GM12878 (cell line): ENCODE results near the gene UNC119. TPM values are rescaled to one million over a fixed set of nuclear protein-coding genes. Genes with fewer than 3 reads are reported as not detected.

ENCODE experiments used
- BCL11A ChIP-seq: IDR thresholded peaks from 2 replicates; pipeline ENCODE4 v1.6.1; 2011; ENCODE audit warnings: low read depth, low read length
- CBFB ChIP-seq: IDR thresholded peaks from 2 replicates; pipeline ENCODE4 v1.6.1; 2016; ENCODE audit warnings: antibody characterized with exemption, low read depth
- CBX3 ChIP-seq: fragments of 200-600 bp; sonication (generic); IDR thresholded peaks from 2 replicates; pipeline ENCODE4 v1.6.1; 2016; ENCODE audit warnings: low read depth, borderline replicate concordance
- HCFC1 ChIP-seq: fragments of 150-350 bp; IDR thresholded peaks from 2 replicates; pipeline ENCODE4 v1.6.1; 2014; ENCODE audit warnings: low read length
- HDAC6 ChIP-seq: fragments of 200-600 bp; sonication (generic); IDR thresholded peaks from one replicate; pipeline ENCODE4 v1.8.0; 2017; ENCODE audit warnings: antibody characterized with exemption; ENCODE audit not compliant: unreplicated experiment
- HDGF ChIP-seq: fragments of 450-650 bp; IDR thresholded peaks from 2 replicates; pipeline ENCODE4 v1.6.1; 2016; ENCODE audit warnings: antibody characterized with exemption
- JUNB ChIP-seq: IDR thresholded peaks from 2 replicates; pipeline ENCODE4 v1.6.1; 2016; ENCODE audit warnings: antibody characterized with exemption, mild to moderate bottlenecking
- KAT2A ChIP-seq: conservative IDR thresholded peaks from 2 replicates; pipeline ENCODE4 v1.6.1; 2011; ENCODE audit warnings: low read depth, low read length; ENCODE audit not compliant: control insufficient read depth
- MXI1 ChIP-seq: fragments of 150-350 bp; IDR thresholded peaks from 2 replicates; pipeline ENCODE4 v1.6.1; 2011; ENCODE audit warnings: low read depth, mild to moderate bottlenecking, inconsistent platforms, low read length, improper control_type of control experiment
- NR2F1 ChIP-seq: fragments of 450-650 bp; conservative IDR thresholded peaks from 2 replicates; pipeline ENCODE4 v1.6.1; 2017; ENCODE audit warnings: mild to moderate bottlenecking
- POLR2A ChIP-seq: IDR thresholded peaks from 2 replicates; pipeline ENCODE4 v1.6.1; 2011; ENCODE audit warnings: low read depth, mild to moderate bottlenecking, low read length
- POLR2AphosphoS5 ChIP-seq: IDR thresholded peaks from 2 replicates; pipeline ENCODE4 v1.6.1; 2011; ENCODE audit warnings: mild to moderate bottlenecking, low read length, inconsistent platforms
- RCOR1 ChIP-seq: conservative IDR thresholded peaks from 2 replicates; pipeline ENCODE4 v1.6.1; 2012; ENCODE audit warnings: low read depth, low read length, improper control_type of control experiment
- STAT1 ChIP-seq: fragments of 450-650 bp; conservative IDR thresholded peaks from 2 replicates; pipeline ENCODE4 v1.6.1; 2014; ENCODE audit warnings: antibody characterized with exemption, mild to moderate bottlenecking
- ZNF384 ChIP-seq: IDR thresholded peaks from 2 replicates; pipeline ENCODE4 v1.6.1; 2012; ENCODE audit warnings: low read depth, mild to moderate bottlenecking, low read length, improper control_type of control experiment, borderline replicate concordance
- ZNF622 ChIP-seq: fragments of 450-650 bp; IDR thresholded peaks from 2 replicates; pipeline ENCODE4 v1.6.1; 2017; ENCODE audit warnings: mild to moderate bottlenecking, inconsistent platforms
- polyA plus RNA-seq, 11 experiments: library from polyadenylated mRNA; depleted of rRNA in 4 of 11; unstranded in 6 of 11; stranded (reverse) in 5 of 11; fragments of >200 nt; fragmentation: Nextera tagmentation in 4 of 11; fragmentation: Illumina TruSeq in 1 of 11; extraction: Ambion mirVana in 4 of 11; extraction: Trizol in 1 of 11; gene quantifications; 1 replicate in 1 of 11; 2 replicates in 10 of 11; pipeline versions ENCODE4 v1.2.1 to v1.2.3, GENCODE V29; 2011 to 2016; ENCODE audit warnings: inconsistent platforms in 2 of 11, missing spikeins in 2 of 11, low read depth in 1 of 11
- total RNA-seq, 4 experiments: library from RNA; depleted of rRNA in 3 of 4; stranded (reverse); fragments of >200 nt in 3 of 4; fragmentation: Illumina TruSeq in 1 of 4; extraction: Trizol in 1 of 4; gene quantifications; 2 replicates each; pipeline versions ENCODE4 v1.2.1 to v1.2.3, GENCODE V29; 2013 to 2021
- TF ChIP-seq, protein P1 (sequence below): fragments of 450-650 bp; IDR thresholded peaks from 2 replicates; pipeline ENCODE4 v1.6.1; 2017; ENCODE audit warnings: mild to moderate bottlenecking, moderate library complexity
- TF ChIP-seq, protein P2 (sequence below): IDR thresholded peaks from 2 replicates; pipeline ENCODE4 v1.6.1; 2011; ENCODE audit warnings: borderline replicate concordance, low read depth, mild to moderate bottlenecking, moderate library complexity, low read length; ENCODE audit not compliant: insufficient read depth, poor library complexity, severe bottlenecking
- TF ChIP-seq, protein P3 (sequence below): IDR thresholded peaks from 2 replicates; pipeline ENCODE4 v1.6.1; 2011; ENCODE audit warnings: low read depth, mild to moderate bottlenecking, low read length, moderate library complexity, borderline replicate concordance; ENCODE audit errors: extremely low read depth
- TF ChIP-seq, protein P4 (sequence below): fragments of 450-650 bp; conservative IDR thresholded peaks from 2 replicates; pipeline ENCODE4 v1.6.1; 2017; ENCODE audit warnings: mild to moderate bottlenecking, moderate library complexity
- TF ChIP-seq, protein P5 (sequence below): fragments of 450-650 bp; formaldehyde crosslinking; IDR thresholded peaks from 2 replicates; pipeline ENCODE4 v1.5.0; 2022; ENCODE audit warnings: mild to moderate bottlenecking, missing genetic modification characterization

UNC119 gene
- total and polyA plus RNA-seq, 10 of the 15 experiments (the other 5 are each of a cell fraction or from before 2014, with no cell fraction given), result 2.7 to 436 (median 57.8) TPM

DNA sequence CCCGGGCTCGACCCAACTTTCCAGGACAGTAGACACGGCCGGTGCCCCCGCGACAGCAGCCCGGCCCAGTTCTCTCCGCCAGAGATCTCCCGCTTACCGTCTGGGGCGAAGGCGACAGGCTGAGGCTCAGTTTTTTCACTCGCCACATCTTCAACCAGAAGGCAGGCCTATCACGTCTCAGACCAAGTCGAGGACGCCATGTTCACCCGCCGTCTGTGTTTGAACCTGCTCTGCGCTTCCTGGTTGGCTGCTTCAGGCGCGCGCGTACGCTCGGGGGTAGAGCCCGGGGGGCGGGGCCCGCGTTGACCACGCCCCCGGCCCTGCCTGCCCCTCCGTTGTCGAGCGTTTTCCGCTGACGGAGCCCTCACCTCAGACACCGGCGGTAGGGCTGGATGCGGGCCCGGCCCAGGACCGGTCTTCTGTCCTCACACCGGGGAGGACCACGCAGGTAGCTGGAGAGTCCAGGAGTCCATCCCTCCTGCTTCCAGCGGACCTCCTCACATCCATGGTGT lies 46.4 kb upstream of the UNC119 start, which contains the start of gene SPAG5 (continued):
- TF ChIP-seq, protein P1, sequence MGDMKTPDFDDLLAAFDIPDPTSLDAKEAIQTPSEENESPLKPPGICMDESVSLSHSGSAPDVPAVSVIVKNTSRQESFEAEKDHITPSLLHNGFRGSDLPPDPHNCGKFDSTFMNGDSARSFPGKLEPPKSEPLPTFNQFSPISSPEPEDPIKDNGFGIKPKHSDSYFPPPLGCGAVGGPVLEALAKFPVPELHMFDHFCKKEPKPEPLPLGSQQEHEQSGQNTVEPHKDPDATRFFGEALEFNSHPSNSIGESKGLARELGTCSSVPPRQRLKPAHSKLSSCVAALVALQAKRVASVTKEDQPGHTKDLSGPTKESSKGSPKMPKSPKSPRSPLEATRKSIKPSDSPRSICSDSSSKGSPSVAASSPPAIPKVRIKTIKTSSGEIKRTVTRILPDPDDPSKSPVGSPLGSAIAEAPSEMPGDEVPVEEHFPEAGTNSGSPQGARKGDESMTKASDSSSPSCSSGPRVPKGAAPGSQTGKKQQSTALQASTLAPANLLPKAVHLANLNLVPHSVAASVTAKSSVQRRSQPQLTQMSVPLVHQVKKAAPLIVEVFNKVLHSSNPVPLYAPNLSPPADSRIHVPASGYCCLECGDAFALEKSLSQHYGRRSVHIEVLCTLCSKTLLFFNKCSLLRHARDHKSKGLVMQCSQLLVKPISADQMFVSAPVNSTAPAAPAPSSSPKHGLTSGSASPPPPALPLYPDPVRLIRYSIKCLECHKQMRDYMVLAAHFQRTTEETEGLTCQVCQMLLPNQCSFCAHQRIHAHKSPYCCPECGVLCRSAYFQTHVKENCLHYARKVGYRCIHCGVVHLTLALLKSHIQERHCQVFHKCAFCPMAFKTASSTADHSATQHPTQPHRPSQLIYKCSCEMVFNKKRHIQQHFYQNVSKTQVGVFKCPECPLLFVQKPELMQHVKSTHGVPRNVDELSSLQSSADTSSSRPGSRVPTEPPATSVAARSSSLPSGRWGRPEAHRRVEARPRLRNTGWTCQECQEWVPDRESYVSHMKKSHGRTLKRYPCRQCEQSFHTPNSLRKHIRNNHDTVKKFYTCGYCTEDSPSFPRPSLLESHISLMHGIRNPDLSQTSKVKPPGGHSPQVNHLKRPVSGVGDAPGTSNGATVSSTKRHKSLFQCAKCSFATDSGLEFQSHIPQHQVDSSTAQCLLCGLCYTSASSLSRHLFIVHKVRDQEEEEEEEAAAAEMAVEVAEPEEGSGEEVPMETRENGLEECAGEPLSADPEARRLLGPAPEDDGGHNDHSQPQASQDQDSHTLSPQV, result no peak
- TF ChIP-seq POLR2A, result peak; percentile 95
- no peak for TF ChIP-seq HDAC6
- no peak for TF ChIP-seq ZNF622
- no peak for TF ChIP-seq CBX3
- TF ChIP-seq, protein P2, sequence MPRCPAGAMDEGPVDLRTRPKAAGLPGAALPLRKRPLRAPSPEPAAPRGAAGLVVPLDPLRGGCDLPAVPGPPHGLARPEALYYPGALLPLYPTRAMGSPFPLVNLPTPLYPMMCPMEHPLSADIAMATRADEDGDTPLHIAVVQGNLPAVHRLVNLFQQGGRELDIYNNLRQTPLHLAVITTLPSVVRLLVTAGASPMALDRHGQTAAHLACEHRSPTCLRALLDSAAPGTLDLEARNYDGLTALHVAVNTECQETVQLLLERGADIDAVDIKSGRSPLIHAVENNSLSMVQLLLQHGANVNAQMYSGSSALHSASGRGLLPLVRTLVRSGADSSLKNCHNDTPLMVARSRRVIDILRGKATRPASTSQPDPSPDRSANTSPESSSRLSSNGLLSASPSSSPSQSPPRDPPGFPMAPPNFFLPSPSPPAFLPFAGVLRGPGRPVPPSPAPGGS, result peak; percentile 51
- no peak for TF ChIP-seq KAT2A
- TF ChIP-seq, protein P3, sequence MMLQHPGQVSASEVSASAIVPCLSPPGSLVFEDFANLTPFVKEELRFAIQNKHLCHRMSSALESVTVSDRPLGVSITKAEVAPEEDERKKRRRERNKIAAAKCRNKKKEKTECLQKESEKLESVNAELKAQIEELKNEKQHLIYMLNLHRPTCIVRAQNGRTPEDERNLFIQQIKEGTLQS, result no peak
- peak; percentile 91 for TF ChIP-seq HDGF
- no peak for TF ChIP-seq RCOR1
- peak; percentile 89 for TF ChIP-seq POLR2AphosphoS5
- no peak for TF ChIP-seq ZNF384
- TF ChIP-seq, protein P4, sequence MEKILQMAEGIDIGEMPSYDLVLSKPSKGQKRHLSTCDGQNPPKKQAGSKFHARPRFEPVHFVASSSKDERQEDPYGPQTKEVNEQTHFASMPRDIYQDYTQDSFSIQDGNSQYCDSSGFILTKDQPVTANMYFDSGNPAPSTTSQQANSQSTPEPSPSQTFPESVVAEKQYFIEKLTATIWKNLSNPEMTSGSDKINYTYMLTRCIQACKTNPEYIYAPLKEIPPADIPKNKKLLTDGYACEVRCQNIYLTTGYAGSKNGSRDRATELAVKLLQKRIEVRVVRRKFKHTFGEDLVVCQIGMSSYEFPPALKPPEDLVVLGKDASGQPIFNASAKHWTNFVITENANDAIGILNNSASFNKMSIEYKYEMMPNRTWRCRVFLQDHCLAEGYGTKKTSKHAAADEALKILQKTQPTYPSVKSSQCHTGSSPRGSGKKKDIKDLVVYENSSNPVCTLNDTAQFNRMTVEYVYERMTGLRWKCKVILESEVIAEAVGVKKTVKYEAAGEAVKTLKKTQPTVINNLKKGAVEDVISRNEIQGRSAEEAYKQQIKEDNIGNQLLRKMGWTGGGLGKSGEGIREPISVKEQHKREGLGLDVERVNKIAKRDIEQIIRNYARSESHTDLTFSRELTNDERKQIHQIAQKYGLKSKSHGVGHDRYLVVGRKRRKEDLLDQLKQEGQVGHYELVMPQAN, result peak; percentile 63
- no peak for TF ChIP-seq JUNB
- peak; percentile 34; the same call in 1 of the 2 replicates for TF ChIP-seq HCFC1
- TF ChIP-seq, protein P5, sequence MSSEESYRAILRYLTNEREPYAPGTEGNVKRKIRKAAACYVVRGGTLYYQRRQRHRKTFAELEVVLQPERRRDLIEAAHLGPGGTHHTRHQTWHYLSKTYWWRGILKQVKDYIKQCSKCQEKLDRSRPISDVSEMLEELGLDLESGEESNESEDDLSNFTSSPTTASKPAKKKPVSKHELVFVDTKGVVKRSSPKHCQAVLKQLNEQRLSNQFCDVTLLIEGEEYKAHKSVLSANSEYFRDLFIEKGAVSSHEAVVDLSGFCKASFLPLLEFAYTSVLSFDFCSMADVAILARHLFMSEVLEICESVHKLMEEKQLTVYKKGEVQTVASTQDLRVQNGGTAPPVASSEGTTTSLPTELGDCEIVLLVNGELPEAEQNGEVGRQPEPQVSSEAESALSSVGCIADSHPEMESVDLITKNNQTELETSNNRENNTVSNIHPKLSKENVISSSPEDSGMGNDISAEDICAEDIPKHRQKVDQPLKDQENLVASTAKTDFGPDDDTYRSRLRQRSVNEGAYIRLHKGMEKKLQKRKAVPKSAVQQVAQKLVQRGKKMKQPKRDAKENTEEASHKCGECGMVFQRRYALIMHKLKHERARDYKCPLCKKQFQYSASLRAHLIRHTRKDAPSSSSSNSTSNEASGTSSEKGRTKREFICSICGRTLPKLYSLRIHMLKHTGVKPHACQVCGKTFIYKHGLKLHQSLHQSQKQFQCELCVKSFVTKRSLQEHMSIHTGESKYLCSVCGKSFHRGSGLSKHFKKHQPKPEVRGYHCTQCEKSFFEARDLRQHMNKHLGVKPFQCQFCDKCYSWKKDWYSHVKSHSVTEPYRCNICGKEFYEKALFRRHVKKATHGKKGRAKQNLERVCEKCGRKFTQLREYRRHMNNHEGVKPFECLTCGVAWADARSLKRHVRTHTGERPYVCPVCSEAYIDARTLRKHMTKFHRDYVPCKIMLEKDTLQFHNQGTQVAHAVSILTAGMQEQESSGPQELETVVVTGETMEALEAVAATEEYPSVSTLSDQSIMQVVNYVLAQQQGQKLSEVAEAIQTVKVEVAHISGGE (CRISPR knock-in tag), result no peak
- no peak; the same call in 1 of the 2 replicates for TF ChIP-seq CBFB
- no peak for TF ChIP-seq BCL11A
- peak; percentile 92 for TF ChIP-seq MXI1
- no peak for TF ChIP-seq STAT1
- no peak for TF ChIP-seq NR2F1
